Activated naive CD8-positive, alpha-beta T cell treated with anti-CD3 and anti-CD28 coated beads for 36 hours (primary cell): ENCODE results near the gene PDE3A. TPM values are rescaled to one million over a fixed set of nuclear protein-coding genes. Genes with fewer than 3 reads are reported as not detected.

Experiments
- DNase-seq: peaks from one replicate; pipeline ENCODE4 v3.0.0; 2021
- H3K27ac Mint-ChIP-seq: one replicate; pipeline ENCODE4 v1.8.0; 2022; ENCODE audit warnings: mild to moderate bottlenecking, moderate library complexity, mixed read lengths
- H3K27me3 Mint-ChIP-seq: one replicate; pipeline ENCODE4 v1.8.0; 2022; ENCODE audit warnings: mild to moderate bottlenecking, mixed read lengths
- H3K36me3 Mint-ChIP-seq: one replicate; pipeline ENCODE4 v1.8.0; 2021; ENCODE audit warnings: mild to moderate bottlenecking, mixed read lengths
- H3K4me1 Mint-ChIP-seq: one replicate; pipeline ENCODE4 v1.8.0; 2021; ENCODE audit warnings: mixed read lengths
- H3K4me3 Mint-ChIP-seq: one replicate; pipeline ENCODE4 v1.8.0; 2022; ENCODE audit warnings: mild to moderate bottlenecking, moderate library complexity, mixed read lengths
- H3K9me3 Mint-ChIP-seq: one replicate; pipeline ENCODE4 v1.8.0; 2022; ENCODE audit warnings: mixed read lengths
- total RNA-seq, 2 experiments: library from RNA; stranded (reverse); gene quantifications; one replicate each; pipeline ENCODE4 v1.2.3, GENCODE V29; 2021

Gene PDE3A
- total RNA-seq, 2 experiments from 2014 or later = not detected

DNA sequence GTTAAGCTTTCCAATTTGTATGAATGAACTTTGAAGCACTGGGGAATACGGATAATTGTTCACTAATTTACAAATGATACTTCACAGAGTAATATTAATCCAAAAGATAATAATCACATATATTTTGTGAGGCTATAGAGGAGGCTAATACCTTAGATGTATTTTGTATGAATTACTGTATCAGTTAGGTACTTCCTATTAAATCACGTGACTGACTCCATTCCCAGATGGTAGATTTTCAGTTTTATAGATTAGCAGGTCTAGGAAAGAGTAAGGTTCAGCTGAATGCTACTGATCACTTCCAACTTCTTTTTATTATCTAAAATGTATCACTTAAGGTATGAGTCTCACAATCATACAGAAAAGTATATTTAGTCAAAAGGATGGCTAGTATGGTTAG lies 133.6 kb downstream of the PDE3A start:
- Mint-ChIP-seq H3K36me3 (no peaks in the 10 kb centered on the region), H3K4me3 (no peak overlapping the region), H3K27ac (no peak overlapping the region), H3K4me1 (no peaks in the 10 kb centered on the region), H3K9me3 (no peaks in the 10 kb centered on the region), H3K27me3 (peaks cover 4% of the 10 kb centered on the region)
- DNase-seq = no peak

DNA sequence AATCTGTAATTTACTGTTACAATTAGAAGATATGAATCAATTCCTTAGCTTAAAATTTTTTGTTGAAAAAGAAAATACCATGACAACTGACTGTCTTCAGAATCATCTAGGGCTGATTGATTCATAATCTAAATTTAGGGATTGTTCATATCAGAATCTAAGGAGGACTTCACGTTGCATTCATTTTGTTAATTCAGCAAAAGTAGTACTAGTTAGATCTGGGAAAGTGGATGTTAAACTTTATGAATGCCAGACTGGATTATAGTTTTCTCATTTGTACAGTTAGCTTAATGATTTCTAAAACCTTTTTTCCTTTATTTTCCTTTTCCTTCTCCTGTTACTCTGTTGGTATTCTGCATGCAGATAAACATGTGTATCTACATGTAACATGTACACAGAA lies 135.5 kb downstream of the PDE3A start:
- Mint-ChIP-seq H3K36me3 (no peaks in the 10 kb centered on the region), H3K4me1 (peaks cover 7% of the 10 kb centered on the region), H3K27ac (no peak overlapping the region), H3K27me3 (peaks cover 4% of the 10 kb centered on the region), H3K4me3 (no peak overlapping the region), H3K9me3 (no peaks in the 10 kb centered on the region)
- no peak for DNase-seq

GRCh38 chr12:20505056-20505455 lies 136.7 kb downstream of the PDE3A start:
- DNase-seq = no peak

GRCh38 chr12:20507056-20507455 lies 138.7 kb downstream of the PDE3A start:
- Mint-ChIP-seq H3K4me1 (peaks cover 7% of the 10 kb centered on the region), H3K9me3 (no peaks in the 10 kb centered on the region), H3K36me3 (no peaks in the 10 kb centered on the region), H3K4me3 (no peak overlapping the region), H3K27me3 (peaks cover 4% of the 10 kb centered on the region), H3K27ac (no peak overlapping the region)
- no peak for DNase-seq

More at GRCh38 chr12:20505056-20505455, 136.7 kb downstream of the PDE3A start:
- no peaks in the 10 kb centered on the region for H3K9me3 Mint-ChIP-seq
- peaks cover 7% of the 10 kb centered on the region for H3K4me1 Mint-ChIP-seq
- H3K4me3 Mint-ChIP-seq = no peak overlapping the region
- H3K36me3 Mint-ChIP-seq = no peaks in the 10 kb centered on the region
- no peak overlapping the region for H3K27ac Mint-ChIP-seq
- peaks cover 4% of the 10 kb centered on the region for H3K27me3 Mint-ChIP-seq

- H3K27ac Mint-ChIP-seq = no peak overlapping the region
- no peak for DNase-seq
- H3K36me3 Mint-ChIP-seq = no peaks in the 10 kb centered on the region
- peaks cover 7% of the 10 kb centered on the region for H3K4me1 Mint-ChIP-seq
- H3K4me3 Mint-ChIP-seq = no peak overlapping the region
- peaks cover 4% of the 10 kb centered on the region for H3K27me3 Mint-ChIP-seq
- no peaks in the 10 kb centered on the region for H3K9me3 Mint-ChIP-seq
Observed at GRCh38 chr12:20507711-20508110, 139.4 kb downstream of the PDE3A start.

GRCh38 chr12:20508359-20508758 lies 140.0 kb downstream of the PDE3A start:
- peaks cover 4% of the 10 kb centered on the region for H3K27me3 Mint-ChIP-seq
- DNase-seq = no peak
- peaks cover 7% of the 10 kb centered on the region for H3K4me1 Mint-ChIP-seq
- H3K9me3 Mint-ChIP-seq = no peaks in the 10 kb centered on the region
- H3K27ac Mint-ChIP-seq = no peak overlapping the region
- H3K36me3 Mint-ChIP-seq = no peaks in the 10 kb centered on the region
- no peak overlapping the region for H3K4me3 Mint-ChIP-seq

DNA sequence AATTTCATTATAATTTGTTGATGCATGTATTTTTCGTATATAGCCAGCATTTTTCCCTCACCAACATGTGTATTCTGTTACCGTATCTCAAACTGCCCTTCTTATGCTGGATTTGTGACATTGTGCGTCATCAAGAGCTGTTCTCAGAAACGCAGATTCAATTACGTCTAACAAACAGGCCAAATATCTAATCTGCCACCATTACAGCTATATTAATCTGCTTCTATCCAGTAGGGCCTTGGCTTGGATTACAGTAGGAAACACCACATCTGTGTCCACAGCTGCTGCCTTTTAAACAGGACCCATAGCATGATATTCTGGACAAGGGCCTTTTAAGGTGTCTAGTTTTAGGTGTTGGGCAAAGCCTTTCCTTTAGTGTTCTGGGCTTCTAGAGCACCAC lies 140.6 kb downstream of the PDE3A start:
- Mint-ChIP-seq H3K4me1 (peaks cover 7% of the 10 kb centered on the region), H3K27me3 (peaks cover 4% of the 10 kb centered on the region), H3K4me3 (no peak overlapping the region), H3K27ac (no peak overlapping the region), H3K9me3 (no peaks in the 10 kb centered on the region), H3K36me3 (no peaks in the 10 kb centered on the region)
- DNase-seq = no peak

DNA sequence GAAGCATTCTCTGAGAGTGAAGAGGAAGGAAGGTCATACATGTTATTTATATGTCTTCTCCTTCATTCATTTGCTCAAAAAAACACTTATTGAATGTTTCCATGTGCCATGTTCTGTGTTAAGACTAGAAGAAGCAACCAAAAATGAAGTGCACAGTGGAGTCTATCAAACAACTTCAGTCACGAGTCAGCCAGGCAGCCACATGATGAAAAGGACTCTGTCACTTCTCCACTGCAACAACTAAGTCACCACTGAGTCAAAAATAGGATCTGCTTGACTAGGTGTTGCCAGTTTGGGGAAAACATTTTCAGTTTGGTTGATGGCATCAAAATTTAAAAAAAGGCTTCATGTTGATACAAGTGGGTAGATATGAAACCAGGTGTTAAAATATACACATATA lies 142.5 kb downstream of the PDE3A start:
- no peak overlapping the region for H3K27ac Mint-ChIP-seq
- no peaks in the 10 kb centered on the region for H3K27me3 Mint-ChIP-seq
- no peak for DNase-seq
- no peaks in the 10 kb centered on the region for H3K9me3 Mint-ChIP-seq
- H3K4me1 Mint-ChIP-seq = peaks cover 7% of the 10 kb centered on the region
- no peaks in the 10 kb centered on the region for H3K36me3 Mint-ChIP-seq
- H3K4me3 Mint-ChIP-seq = no peak overlapping the region

DNA sequence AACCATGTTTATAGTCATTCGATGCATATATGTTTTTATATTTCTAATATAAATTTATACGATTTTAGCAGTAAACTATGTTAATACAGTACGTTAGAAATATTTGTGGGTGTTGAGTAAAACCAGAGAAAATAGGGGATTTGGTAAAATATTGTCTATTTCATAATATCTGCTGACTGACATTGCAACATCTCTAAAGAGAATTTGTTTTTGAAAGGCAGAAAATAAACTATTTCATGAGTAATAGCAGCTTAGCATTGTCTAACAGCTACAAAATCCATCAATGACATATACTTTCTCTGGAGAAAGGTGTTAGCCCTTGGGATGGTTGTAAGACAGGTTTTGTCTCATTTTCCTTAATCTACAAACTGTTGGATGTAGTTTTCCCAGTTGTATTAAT lies 144.9 kb downstream of the PDE3A start:
- DNase-seq = no peak
- H3K36me3 Mint-ChIP-seq = no peaks in the 10 kb centered on the region
- H3K4me1 Mint-ChIP-seq = no peaks in the 10 kb centered on the region
- no peaks in the 10 kb centered on the region for H3K27me3 Mint-ChIP-seq
- no peaks in the 10 kb centered on the region for H3K9me3 Mint-ChIP-seq
- H3K4me3 Mint-ChIP-seq = no peak overlapping the region
- no peak overlapping the region for H3K27ac Mint-ChIP-seq

- H3K27me3 Mint-ChIP-seq = no peaks in the 10 kb centered on the region
Observed at GRCh38 chr12:20514598-20514997, 146.3 kb downstream of the PDE3A start.

GRCh38 chr12:20520532-20520931 lies 152.2 kb downstream of the PDE3A start:
- Mint-ChIP-seq H3K4me3 (no peak overlapping the region), H3K9me3 (peaks cover 2% of the 10 kb centered on the region), H3K4me1 (no peaks in the 10 kb centered on the region), H3K36me3 (no peaks in the 10 kb centered on the region), H3K27ac (no peak overlapping the region), H3K27me3 (peaks cover 3% of the 10 kb centered on the region)
- DNase-seq = no peak

More at GRCh38 chr12:20514598-20514997, 146.3 kb downstream of the PDE3A start:
- peaks cover 1% of the 10 kb centered on the region for H3K9me3 Mint-ChIP-seq
- H3K4me3 Mint-ChIP-seq = no peak overlapping the region
- no peaks in the 10 kb centered on the region for H3K4me1 Mint-ChIP-seq
- DNase-seq = no peak
- no peak overlapping the region for H3K27ac Mint-ChIP-seq
- H3K36me3 Mint-ChIP-seq = no peaks in the 10 kb centered on the region

- no peaks in the 10 kb centered on the region for H3K36me3 Mint-ChIP-seq
Observed at GRCh38 chr12:20523658-20524057, 155.3 kb downstream of the PDE3A start.

GRCh38 chr12:20524113-20524512 lies 155.8 kb downstream of the PDE3A start:
- peaks cover 2% of the 10 kb centered on the region for H3K9me3 Mint-ChIP-seq
- H3K27ac Mint-ChIP-seq = no peak overlapping the region
- H3K27me3 Mint-ChIP-seq = peaks cover 3% of the 10 kb centered on the region
- no peaks in the 10 kb centered on the region for H3K4me1 Mint-ChIP-seq
- no peak for DNase-seq
- no peak overlapping the region for H3K4me3 Mint-ChIP-seq
- no peaks in the 10 kb centered on the region for H3K36me3 Mint-ChIP-seq

More at GRCh38 chr12:20523658-20524057, 155.3 kb downstream of the PDE3A start:
- Mint-ChIP-seq H3K9me3 (peaks cover 2% of the 10 kb centered on the region), H3K4me3 (no peak overlapping the region), H3K27me3 (peaks cover 3% of the 10 kb centered on the region), H3K27ac (no peak overlapping the region), H3K4me1 (no peaks in the 10 kb centered on the region)
- no peak for DNase-seq

DNA sequence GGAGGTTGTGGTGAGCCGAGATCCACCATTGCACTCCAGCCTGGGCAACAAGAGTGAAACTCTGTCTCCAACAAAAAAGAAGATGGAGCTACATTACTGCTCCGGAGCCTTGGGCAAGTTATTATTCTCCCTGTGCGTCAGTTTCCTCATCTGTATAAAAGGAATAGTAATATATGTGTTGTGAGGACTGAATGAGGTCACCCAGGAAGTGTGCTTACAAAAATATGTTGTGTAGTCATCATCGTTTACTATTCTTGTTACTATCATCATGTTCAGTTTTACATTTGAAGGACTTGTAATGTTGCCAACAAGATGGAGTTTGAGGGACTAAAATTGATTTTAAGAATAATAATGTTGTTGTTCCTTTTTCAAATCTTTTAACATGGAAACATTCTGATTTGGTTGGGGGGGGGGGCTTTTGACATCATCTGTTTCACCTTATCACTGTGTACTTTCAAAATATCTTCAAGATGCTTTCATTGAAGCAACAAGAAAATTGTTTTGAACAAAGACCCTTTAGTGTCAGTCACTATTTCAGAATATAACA lies 156.8 kb downstream of the PDE3A start:
- H3K4me3 Mint-ChIP-seq = no peak overlapping the region
- no peaks in the 10 kb centered on the region for H3K27me3 Mint-ChIP-seq
- no peak for DNase-seq
- no peak overlapping the region for H3K27ac Mint-ChIP-seq
- no peaks in the 10 kb centered on the region for H3K9me3 Mint-ChIP-seq
- H3K36me3 Mint-ChIP-seq = no peaks in the 10 kb centered on the region
- H3K4me1 Mint-ChIP-seq = no peaks in the 10 kb centered on the region

GRCh38 chr12:20527417-20528163 lies 159.3 kb downstream of the PDE3A start:
- Mint-ChIP-seq H3K4me1 (no peaks in the 10 kb centered on the region), H3K27me3 (no peaks in the 10 kb centered on the region), H3K36me3 (no peaks in the 10 kb centered on the region), H3K9me3 (no peaks in the 10 kb centered on the region), H3K27ac (no peak overlapping the region), H3K4me3 (no peak overlapping the region)
- no peak for DNase-seq

DNA sequence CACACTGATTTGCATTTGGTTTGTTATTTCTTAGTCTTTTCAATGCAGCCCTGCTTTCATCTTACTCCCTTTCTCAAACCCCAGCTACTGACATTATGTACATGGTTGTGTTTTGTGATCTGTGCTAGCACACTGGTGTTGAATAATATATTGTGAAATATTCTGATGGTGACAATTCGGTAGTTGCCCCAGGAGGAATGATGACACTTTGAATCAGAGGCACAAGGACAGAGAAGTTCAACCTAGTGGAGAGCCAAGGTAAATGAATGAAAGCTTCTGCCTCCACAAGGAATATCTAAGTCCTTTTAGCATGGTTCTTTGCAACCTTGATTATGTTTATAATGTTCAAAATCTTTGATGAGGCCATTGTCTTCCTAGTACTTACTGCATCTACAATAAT lies 159.9 kb downstream of the PDE3A start:
- no peak for DNase-seq
- no peaks in the 10 kb centered on the region for H3K4me1 Mint-ChIP-seq
- H3K27ac Mint-ChIP-seq = no peak overlapping the region
- no peaks in the 10 kb centered on the region for H3K9me3 Mint-ChIP-seq
- H3K27me3 Mint-ChIP-seq = no peaks in the 10 kb centered on the region
- no peak overlapping the region for H3K4me3 Mint-ChIP-seq
- no peaks in the 10 kb centered on the region for H3K36me3 Mint-ChIP-seq
